Astrocyte (in vitro differentiated cells and primary cell): ENCODE results near the gene FMN1. TPM values are rescaled to one million over a fixed set of nuclear protein-coding genes. Genes with fewer than 3 reads are reported as not detected.
A peak's percentile ranks its signal among the peaks of the same experiment; 100 is the strongest.

ENCODE experiments used
- DNase-seq: peaks from one replicate; pipeline ENCODE4 v3.0.0-alpha.2; 2010; ENCODE audit warnings: low read depth
- FAIRE-seq: peaks from 2 replicates; lab custom pipeline; 2011; peaks lifted over from hg19 to GRCh38; lab: Jason Lieb, UNC
- H2AFZ ChIP-seq: 2 replicates; pipeline ENCODE4 v1.6.0; 2012; ENCODE audit warnings: low read depth, low read length, inconsistent platforms
- H3K27ac ChIP-seq: 2 replicates; pipeline ENCODE4 v1.5.1; 2011; ENCODE audit warnings: low read depth, low read length, inconsistent platforms
- H3K27me3 ChIP-seq: 2 replicates; pipeline ENCODE4 v1.6.0; 2011; ENCODE audit warnings: low read length, inconsistent platforms; ENCODE audit not compliant: insufficient read depth
- H3K36me3 ChIP-seq: 2 replicates; pipeline ENCODE4 v1.5.1; 2011; ENCODE audit warnings: low read length, inconsistent platforms; ENCODE audit not compliant: insufficient read depth
- H3K4me1 ChIP-seq: 2 replicates; pipeline ENCODE4 v1.5.1; 2011; ENCODE audit warnings: low read length, inconsistent platforms; ENCODE audit not compliant: insufficient read depth
- H3K4me2 ChIP-seq: 2 replicates; pipeline ENCODE4 v1.6.0; 2012; ENCODE audit warnings: low read length, inconsistent platforms
- H3K4me3 ChIP-seq: 2 replicates; pipeline ENCODE4 v1.5.1; 2011; ENCODE audit warnings: low read depth, mild to moderate bottlenecking, low read length, inconsistent platforms; ENCODE audit not compliant: insufficient read depth
- H3K79me2 ChIP-seq: 2 replicates; pipeline ENCODE4 v1.6.0; 2012; ENCODE audit warnings: mild to moderate bottlenecking, low read length, inconsistent platforms; ENCODE audit not compliant: insufficient read depth
- H3K9ac ChIP-seq: 2 replicates; pipeline ENCODE4 v1.6.0; 2012; ENCODE audit warnings: mild to moderate bottlenecking, low read length, inconsistent platforms
- H3K9me3 ChIP-seq: 2 replicates; pipeline ENCODE4 v1.5.1; 2012; ENCODE audit warnings: low read depth, mild to moderate bottlenecking, low read length, inconsistent platforms; ENCODE audit not compliant: insufficient read depth
- H4K20me1 ChIP-seq: 2 replicates; pipeline ENCODE4 v1.6.0; 2012; ENCODE audit warnings: low read length, inconsistent platforms; ENCODE audit not compliant: insufficient read depth
- H3K27ac Mint-ChIP-seq: one replicate; pipeline ENCODE4 v1.8.0; 2021; ENCODE audit warnings: mild to moderate bottlenecking, mixed read lengths; ENCODE audit not compliant: unreplicated experiment
- H3K27me3 Mint-ChIP-seq: one replicate; pipeline ENCODE4 v1.8.0; 2021; ENCODE audit warnings: low read depth, mixed read lengths; ENCODE audit not compliant: unreplicated experiment
- H3K36me3 Mint-ChIP-seq: one replicate; pipeline ENCODE4 v1.8.0; 2021; ENCODE audit warnings: low read depth, mixed read lengths; ENCODE audit not compliant: unreplicated experiment
- H3K4me1 Mint-ChIP-seq: one replicate; pipeline ENCODE4 v1.8.0; 2021; ENCODE audit warnings: low read depth, mixed read lengths; ENCODE audit not compliant: unreplicated experiment
- H3K4me3 Mint-ChIP-seq: one replicate; pipeline ENCODE4 v1.8.0; 2021; ENCODE audit warnings: mild to moderate bottlenecking, moderate library complexity, mixed read lengths; ENCODE audit not compliant: unreplicated experiment
- H3K9me3 Mint-ChIP-seq: one replicate; pipeline ENCODE4 v1.8.0; 2021; ENCODE audit warnings: mild to moderate bottlenecking, mixed read lengths; ENCODE audit not compliant: unreplicated experiment
- EZH2 ChIP-seq: IDR thresholded peaks from 2 replicates; pipeline ENCODE4 v1.6.1; 2012; ENCODE audit warnings: mild to moderate bottlenecking, low read length, inconsistent platforms; ENCODE audit not compliant: insufficient read depth
- total RNA-seq: library from RNA; stranded (reverse); gene quantifications from 2 replicates; pipeline ENCODE4 v1.2.1, GENCODE V29; 2021
- TF ChIP-seq, protein P1 (sequence below): IDR thresholded peaks from 2 replicates; pipeline ENCODE4 v1.5.1; 2011; ENCODE audit warnings: low read depth, mild to moderate bottlenecking, inconsistent platforms, low read length, moderate library complexity; ENCODE audit not compliant: insufficient read depth

Gene FMN1
- total RNA-seq, 1 donor from 2014 or later = 5.3 TPM

DNA sequence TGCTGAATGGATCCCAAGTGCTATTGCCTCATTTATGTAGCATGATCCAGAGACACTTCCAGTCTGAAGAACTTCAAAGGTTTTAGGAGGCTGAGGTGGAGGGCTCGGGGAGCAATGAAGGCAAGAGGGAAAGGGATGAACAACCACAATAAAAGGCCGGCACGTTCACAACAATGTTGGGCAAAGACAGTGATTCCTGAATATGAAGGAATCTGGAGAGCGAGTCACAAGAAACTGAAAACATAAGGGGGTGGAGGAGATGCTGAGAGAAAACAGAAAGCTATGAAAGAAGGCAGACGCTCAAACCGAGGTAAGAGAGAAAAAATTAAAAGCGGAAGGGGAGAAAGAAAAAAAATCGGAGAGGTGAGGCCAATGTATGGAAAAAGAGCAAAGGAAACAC lies 356.6 kb downstream of the FMN1 start:
- Histone ChIP-seq H3K4me1 (peaks cover 38% of the 10 kb centered on the region), H3K27ac (peak overlapping the region; percentile 55), H3K9me3 (no peaks in the 10 kb centered on the region), H3K4me3 (no peak overlapping the region), H3K27me3 (no peaks in the 10 kb centered on the region), H3K36me3 (no peaks in the 10 kb centered on the region), H2AFZ (no peak overlapping the region), H4K20me1 (no peaks in the 10 kb centered on the region), H3K79me2 (no peaks in the 10 kb centered on the region), H3K9ac (peak overlapping the region; percentile 4), H3K4me2 (peak overlapping the region; percentile 16)
- H3K27ac Mint-ChIP-seq = no peak overlapping the region
- no peak overlapping the region for H3K4me3 Mint-ChIP-seq
- FAIRE-seq (no peak), DNase-seq (no peak)
- peaks cover 2% of the 10 kb centered on the region for H3K9me3 Mint-ChIP-seq
- H3K36me3 Mint-ChIP-seq = peaks cover under 1% of the 10 kb centered on the region
- H3K27me3 Mint-ChIP-seq = no peaks in the 10 kb centered on the region
- H3K4me1 Mint-ChIP-seq = peaks cover 34% of the 10 kb centered on the region
- no peak for TF ChIP-seq EZH2
- TF ChIP-seq, protein P1, sequence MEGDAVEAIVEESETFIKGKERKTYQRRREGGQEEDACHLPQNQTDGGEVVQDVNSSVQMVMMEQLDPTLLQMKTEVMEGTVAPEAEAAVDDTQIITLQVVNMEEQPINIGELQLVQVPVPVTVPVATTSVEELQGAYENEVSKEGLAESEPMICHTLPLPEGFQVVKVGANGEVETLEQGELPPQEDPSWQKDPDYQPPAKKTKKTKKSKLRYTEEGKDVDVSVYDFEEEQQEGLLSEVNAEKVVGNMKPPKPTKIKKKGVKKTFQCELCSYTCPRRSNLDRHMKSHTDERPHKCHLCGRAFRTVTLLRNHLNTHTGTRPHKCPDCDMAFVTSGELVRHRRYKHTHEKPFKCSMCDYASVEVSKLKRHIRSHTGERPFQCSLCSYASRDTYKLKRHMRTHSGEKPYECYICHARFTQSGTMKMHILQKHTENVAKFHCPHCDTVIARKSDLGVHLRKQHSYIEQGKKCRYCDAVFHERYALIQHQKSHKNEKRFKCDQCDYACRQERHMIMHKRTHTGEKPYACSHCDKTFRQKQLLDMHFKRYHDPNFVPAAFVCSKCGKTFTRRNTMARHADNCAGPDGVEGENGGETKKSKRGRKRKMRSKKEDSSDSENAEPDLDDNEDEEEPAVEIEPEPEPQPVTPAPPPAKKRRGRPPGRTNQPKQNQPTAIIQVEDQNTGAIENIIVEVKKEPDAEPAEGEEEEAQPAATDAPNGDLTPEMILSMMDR = no peak

DNA sequence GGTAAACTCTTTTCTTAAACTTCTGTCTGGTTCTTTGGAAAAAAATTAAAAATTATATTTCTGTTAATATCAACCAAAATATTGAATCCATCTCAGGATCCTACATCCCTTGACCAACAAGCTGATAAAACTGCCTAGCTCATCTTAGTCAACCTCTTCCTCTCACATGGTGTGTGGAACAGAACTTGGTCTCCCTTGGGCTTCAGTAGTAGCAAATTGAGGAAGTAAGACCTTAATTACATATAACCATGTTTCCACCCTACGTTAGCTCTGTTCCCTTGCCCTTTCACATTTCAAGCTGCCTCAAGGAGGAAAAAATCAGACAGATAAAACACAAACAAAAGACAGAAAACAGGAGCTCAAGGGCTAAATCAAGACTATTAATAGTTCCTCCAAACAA lies 360.4 kb downstream of the FMN1 start:
- H3K4me3 Mint-ChIP-seq = no peak overlapping the region
- Histone ChIP-seq H3K27me3 (no peaks in the 10 kb centered on the region), H3K4me1 (peaks cover 26% of the 10 kb centered on the region), H2AFZ (no peak overlapping the region), H3K9ac (no peak overlapping the region), H3K36me3 (no peaks in the 10 kb centered on the region), H3K4me2 (no peak overlapping the region), H4K20me1 (no peaks in the 10 kb centered on the region), H3K79me2 (no peaks in the 10 kb centered on the region), H3K4me3 (no peak overlapping the region), H3K9me3 (no peaks in the 10 kb centered on the region), H3K27ac (no peak overlapping the region)
- H3K27ac Mint-ChIP-seq = no peak overlapping the region
- H3K36me3 Mint-ChIP-seq = peaks cover 3% of the 10 kb centered on the region
- H3K4me1 Mint-ChIP-seq = peaks cover 46% of the 10 kb centered on the region
- no peak for TF ChIP-seq EZH2
- TF ChIP-seq, protein P1 = no peak
- no peaks in the 10 kb centered on the region for H3K27me3 Mint-ChIP-seq
- H3K9me3 Mint-ChIP-seq = peaks cover 4% of the 10 kb centered on the region
- FAIRE-seq (no peak), DNase-seq (no peak)

DNA sequence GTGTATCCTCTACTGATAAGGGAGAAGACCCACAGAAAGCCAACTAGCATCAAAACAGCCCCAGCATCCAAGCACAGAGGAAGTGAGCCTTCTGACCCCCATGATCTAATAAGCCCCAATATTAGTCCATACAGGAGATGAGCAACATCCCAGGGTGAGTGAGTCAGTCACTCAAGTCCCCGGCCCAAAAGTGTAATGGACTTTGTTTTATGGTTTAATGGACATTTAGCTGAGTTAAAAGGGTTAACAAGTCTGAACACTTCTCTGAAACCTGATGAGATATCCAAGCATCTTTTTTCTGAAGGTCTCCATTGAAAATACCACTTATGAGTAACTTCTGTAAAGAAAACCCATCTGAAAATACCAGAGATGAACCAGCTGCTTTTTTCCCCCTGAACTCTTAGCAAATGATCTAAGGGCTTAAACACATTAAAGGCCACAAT lies 361.1 kb downstream of the FMN1 start:
- peaks cover 52% of the 10 kb centered on the region for H3K4me1 Mint-ChIP-seq
- H3K9me3 Mint-ChIP-seq = peaks cover 4% of the 10 kb centered on the region
- no peak overlapping the region for H3K27ac Mint-ChIP-seq
- H3K36me3 Mint-ChIP-seq = peaks cover 3% of the 10 kb centered on the region
- Histone ChIP-seq H3K27me3 (no peaks in the 10 kb centered on the region), H4K20me1 (no peaks in the 10 kb centered on the region), H3K4me3 (no peak overlapping the region), H3K9ac (no peak overlapping the region), H3K36me3 (no peaks in the 10 kb centered on the region), H3K79me2 (no peaks in the 10 kb centered on the region), H3K4me1 (peaks cover 24% of the 10 kb centered on the region), H3K4me2 (no peak overlapping the region), H3K9me3 (no peaks in the 10 kb centered on the region), H3K27ac (peak overlapping the region; percentile 22), H2AFZ (no peak overlapping the region)
- H3K4me3 Mint-ChIP-seq = peak overlapping the region; percentile 6
- H3K27me3 Mint-ChIP-seq = no peaks in the 10 kb centered on the region
- TF ChIP-seq, protein P1 = no peak
- TF ChIP-seq EZH2 = no peak
- peak; percentile 63 for FAIRE-seq
- DNase-seq = no peak
